A673 (cell line): Measurements from ENCODE around the gene ING4. TPM values are rescaled to one million over a fixed set of nuclear protein-coding genes. Genes with fewer than 3 reads are reported as not detected.

Experiments used
- BruUV-seq: library from RNA; stranded (reverse); fragments of 400-500 nt; replicated peaks from 2 replicates; lab custom pipeline; 2021; lab: Mats Ljungman, UMichigan
- CTCF ChIA-PET: fragments of 300-600 bp; sonication (Branson Sonifier 250); formaldehyde crosslinking; loops from one replicate; lab custom pipeline; 2022; ENCODE audit warnings: antibody characterized with exemption; lab: Charles Lee
- POLR2A ChIA-PET: fragments of 300-600 bp; sonication (Branson Sonifier 250); formaldehyde crosslinking; loops from one replicate; lab custom pipeline; 2022; ENCODE audit warnings: antibody characterized with exemption; ENCODE audit not compliant: low non-redundant PET; lab: Charles Lee
- DNase-seq: peaks from one replicate; pipeline ENCODE4 v3.0.0-alpha.2; 2015; ENCODE audit warnings: low spot score
- H3K27ac ChIP-seq: fragments of 200-600 bp; sonication (generic); 2 replicates; pipeline ENCODE4 v1.5.1; 2016; ENCODE audit warnings: mixed run types, low read depth, mild to moderate bottlenecking, mixed read lengths, antibody characterized with exemption, low read length; ENCODE audit not compliant: poor library complexity, severe bottlenecking
- H3K27me3 ChIP-seq: fragments of 200-600 bp; sonication (generic); replicated peaks from 2 replicates; pipeline ENCODE4 v1.6.1; 2017; ENCODE audit warnings: mixed run types, low read depth, mild to moderate bottlenecking, mixed read lengths, antibody characterized with exemption, low read length; ENCODE audit not compliant: insufficient read depth, poor library complexity
- H3K36me3 ChIP-seq: fragments of 200-600 bp; sonication (generic); 2 replicates; pipeline ENCODE4 v1.6.1; 2016; ENCODE audit warnings: mixed run types, mild to moderate bottlenecking, mixed read lengths, antibody characterized with exemption, low read length; ENCODE audit not compliant: insufficient read depth, poor library complexity, severe bottlenecking
- H3K4me1 ChIP-seq: fragments of 200-600 bp; sonication (generic); 2 replicates; pipeline ENCODE4 v1.6.1; 2017; ENCODE audit warnings: mixed run types, mild to moderate bottlenecking, mixed read lengths, antibody characterized with exemption, low read length; ENCODE audit not compliant: insufficient read depth, poor library complexity, severe bottlenecking
- H3K4me3 ChIP-seq: fragments of 200-600 bp; sonication (generic); 2 replicates; pipeline ENCODE4 v1.5.1; 2016; ENCODE audit warnings: low read depth, mixed run types, mild to moderate bottlenecking, mixed read lengths, low read length; ENCODE audit not compliant: poor library complexity, severe bottlenecking
- H3K9me3 ChIP-seq: fragments of 200-600 bp; sonication (generic); 2 replicates; pipeline ENCODE4 v1.6.1; 2016; ENCODE audit warnings: mixed run types, low read depth, mild to moderate bottlenecking, mixed read lengths, antibody characterized with exemption, low read length; ENCODE audit not compliant: poor library complexity, severe bottlenecking
- CTCF ChIP-seq: fragments of 300-800, 200-600 bp; sonication (generic); conservative IDR thresholded peaks from 2 replicates; pipeline ENCODE4 v1.5.1; 2017; ENCODE audit warnings: low read depth, mild to moderate bottlenecking, antibody characterized with exemption, low read length, moderate library complexity, mixed read lengths
- EZH2 ChIP-seq: fragments of 200-600 bp; sonication (generic); IDR thresholded peaks from 2 replicates; pipeline ENCODE4 v1.6.1; 2017; ENCODE audit warnings: borderline replicate concordance, low read depth, mild to moderate bottlenecking, mixed read lengths, antibody characterized with exemption, low read length; ENCODE audit not compliant: poor library complexity, severe bottlenecking
- intact Hi-C: fragments of 100-400 bp; cut with micrococcal nuclease; formaldehyde crosslinking; loops from one replicate; pipeline ENCODE4 v1.10.0; 2022; ENCODE audit not compliant: unreplicated experiment
- total RNA-seq: library from RNA; stranded (reverse); gene quantifications from 2 replicates; pipeline ENCODE4 v1.2.3, GENCODE V29; 2021

ING4 gene
- total RNA-seq, 1 experiment from 2014 or later, result 21.4 TPM

- H3K4me1 ChIP-seq, result peaks cover 15% of the 10 kb centered on the region
- POLR2A ChIA-PET, result interaction anchor here (0.6 kb wide), 1 partner anchor 17 kb away, joined by 5 read pairs; no protein-coding TSS in a partner anchor
- H3K9me3 ChIP-seq, result no peaks in the 10 kb centered on the region
- DNase-seq, result no peak
- intact Hi-C loops, result no loop called here
- no peaks in the 10 kb centered on the region for H3K36me3 ChIP-seq
- no peaks in the 10 kb centered on the region for H3K27me3 ChIP-seq
- TF ChIP-seq CTCF, result no peak
- TF ChIP-seq EZH2, result no peak
- CTCF ChIA-PET, result no interaction called here
- H3K27ac ChIP-seq, result no peak overlapping the region
- no peak overlapping the region for H3K4me3 ChIP-seq
- no TSS peak for BruUV-seq
Measured at GRCh38 chr12:6630736-6631135, 32.2 kb downstream of the ING4 start.

GRCh38 chr12:6627616-6628015 lies 35.3 kb downstream of the ING4 start:
- CTCF ChIA-PET, result interaction anchor here (0.6 kb wide), 1 partner anchor 251 kb away, joined by 7 read pairs; no protein-coding TSS in a partner anchor
- POLR2A ChIA-PET, result no interaction called here

GRCh38 chr12:6626654-6627283 lies 36.1 kb downstream of the ING4 start:
- no peak overlapping the region for H3K27ac ChIP-seq
- no peak overlapping the region for H3K4me3 ChIP-seq
- ChIA-PET POLR2A (no interaction called here), CTCF (interaction anchor here (0.5 kb wide), 1 partner anchor 69 kb away, joined by 8 read pairs; no protein-coding TSS in a partner anchor)
- peaks cover 5% of the 10 kb centered on the region for H3K4me1 ChIP-seq
- H3K27me3 ChIP-seq, result no peaks in the 10 kb centered on the region
- H3K36me3 ChIP-seq, result no peaks in the 10 kb centered on the region
- no peaks in the 10 kb centered on the region for H3K9me3 ChIP-seq
- no TSS peak for BruUV-seq
- DNase-seq, result no peak
- TF ChIP-seq EZH2, result no peak
- TF ChIP-seq CTCF, result no peak
- intact Hi-C loops, result no loop called here

More at GRCh38 chr12:6627616-6628015, 35.3 kb downstream of the ING4 start:
- DNase-seq, result no peak
- no peak overlapping the region for H3K4me3 ChIP-seq
- intact Hi-C loops, result no loop called here
- no peaks in the 10 kb centered on the region for H3K27me3 ChIP-seq
- no TSS peak for BruUV-seq
- no peak overlapping the region for H3K27ac ChIP-seq
- no peaks in the 10 kb centered on the region for H3K9me3 ChIP-seq
- TF ChIP-seq CTCF, result no peak
- peaks cover 10% of the 10 kb centered on the region for H3K4me1 ChIP-seq
- H3K36me3 ChIP-seq, result no peaks in the 10 kb centered on the region
